K562 (cell line): ENCODE results near the gene GNG7. TPM values are rescaled to one million over a fixed set of nuclear protein-coding genes. Genes with fewer than 3 reads are reported as not detected.

Experiments
- GTF2E2 ChIP-seq: fragments of 200-800 bp; sonication (Bioruptor generic); IDR thresholded peaks from 2 replicates; pipeline ENCODE4 v1.6.1; 2016; ENCODE audit warnings: missing genetic modification characterization, missing compliant biosample characterization
- JUN ChIP-seq, 2 experiments: sonication (generic) in 1 of 2; formaldehyde crosslinking in 1 of 2; IDR thresholded peaks; 2 replicates each; pipeline versions ENCODE4 v1.6.1 to v1.8.0; 2012 to 2022; ENCODE audit warnings: borderline replicate concordance in 2 of 2, mild to moderate bottlenecking in 2 of 2, improper control_type of control experiment in 1 of 2, low read depth in 1 of 2, low read length in 1 of 2, missing genetic modification reagents in 1 of 2
- RBM15 ChIP-seq: fragments of 200-400 bp; formaldehyde crosslinking; IDR thresholded peaks from 2 replicates; pipeline ENCODE4 v1.6.1; 2018; ENCODE audit warnings: mild to moderate bottlenecking, low read length, moderate library complexity; ENCODE audit not compliant: insufficient read depth
- ZBTB7A ChIP-seq: IDR thresholded peaks from 2 replicates; pipeline ENCODE4 v1.6.1; 2011; ENCODE audit warnings: low read depth, mild to moderate bottlenecking, low read length, moderate library complexity, borderline replicate concordance; ENCODE audit not compliant: control insufficient read depth
- ZFPM2 ChIP-seq: fragments of 250-450 bp; sonication (Bioruptor Pico); IDR thresholded peaks from 2 replicates; pipeline ENCODE4 v1.5.1; 2022; ENCODE audit warnings: mild to moderate bottlenecking
- ZNF224 ChIP-seq: sonication (generic); formaldehyde crosslinking; IDR thresholded peaks from 2 replicates; pipeline ENCODE4 v1.8.0; 2022; ENCODE audit warnings: mild to moderate bottlenecking, missing genetic modification reagents
- ZNF253 ChIP-seq: fragments of 250-450 bp; sonication (Bioruptor Pico); conservative IDR thresholded peaks from 2 replicates; pipeline ENCODE4 v1.6.1; 2021; ENCODE audit warnings: mild to moderate bottlenecking
- ZNF3 ChIP-seq: fragments of 250-450 bp; sonication (Bioruptor Pico); IDR thresholded peaks from 2 replicates; pipeline ENCODE4 v1.5.0; 2021; ENCODE audit warnings: mild to moderate bottlenecking, moderate library complexity
- ZNF354B ChIP-seq: fragments of 250-450 bp; sonication (Bioruptor Pico); IDR thresholded peaks from 2 replicates; pipeline ENCODE4 v1.4.0; 2020
- ZNF717 ChIP-seq: fragments of 250-450 bp; sonication (Bioruptor Pico); IDR thresholded peaks from 2 replicates; pipeline ENCODE4 v1.5.0; 2021
- polyA plus RNA-seq, 8 experiments: library from polyadenylated mRNA; depleted of rRNA in 4 of 8; stranded (reverse) in 5 of 8; unstranded in 3 of 8; fragments of >200 nt; fragmentation: Nextera tagmentation in 2 of 8; fragmentation: Illumina TruSeq in 1 of 8; extraction: Ambion mirVana in 2 of 8; extraction: Trizol in 1 of 8; gene quantifications; 2 replicates each; pipeline versions ENCODE4 v1.2.1 to v1.2.3, GENCODE V29; 2011 to 2014; ENCODE audit warnings: inconsistent platforms in 1 of 8, missing spikeins in 1 of 8
- total RNA-seq, 7 experiments: library from RNA; depleted of rRNA in 6 of 7; stranded (reverse); fragments of >200 nt in 6 of 7; fragmentation: Illumina TruSeq in 2 of 7; extraction: Trizol in 2 of 7; gene quantifications; 2 replicates each; pipeline versions ENCODE4 v1.2.1 to v1.2.3, GENCODE V29; 2011 to 2021; ENCODE audit warnings: low replicate concordance in 1 of 7
- TF ChIP-seq, protein P1 (sequence below): sonication (generic); formaldehyde crosslinking; IDR thresholded peaks from 2 replicates; pipeline ENCODE4 v1.8.0; 2022; ENCODE audit warnings: mild to moderate bottlenecking, missing genetic modification reagents
- TF ChIP-seq, protein P2 (sequence below): fragments of 250-450 bp; sonication (Bioruptor Pico); IDR thresholded peaks from 2 replicates; pipeline ENCODE4 v1.4.0; 2020; ENCODE audit warnings: mild to moderate bottlenecking, moderate library complexity
- TF ChIP-seq, protein P3 (sequence below): IDR thresholded peaks from 3 replicates; pipeline ENCODE4 v1.6.1; 2011; ENCODE audit warnings: borderline replicate concordance, mild to moderate bottlenecking; ENCODE audit not compliant: insufficient read length, insufficient read depth
- TF ChIP-seq, protein P4 (sequence below): sonication (generic); IDR thresholded peaks from 2 replicates; pipeline ENCODE4 v1.6.1; 2016
- TF ChIP-seq, protein P5 (sequence below), 2 experiments: fragments of 450-650 bp in 1 of 2; IDR thresholded peaks; 2 replicates each; pipeline ENCODE4 v1.6.1; 2011 to 2017; ENCODE audit warnings: low read depth in 2 of 2, antibody characterized with exemption in 1 of 2, borderline replicate concordance in 1 of 2, low read length in 1 of 2, mild to moderate bottlenecking in 1 of 2, mixed read lengths in 1 of 2; ENCODE audit not compliant: control insufficient read depth in 1 of 2
- TF ChIP-seq, protein P6 (sequence below), 3 experiments: fragments of 200-800 bp in 1 of 3; sonication (Bioruptor generic) in 1 of 3; sonication (generic) in 1 of 3; formaldehyde crosslinking in 1 of 3; IDR thresholded peaks; 2 replicates each; pipeline versions ENCODE4 v1.6.1 to v1.8.0; 2016 to 2022; ENCODE audit warnings: mild to moderate bottlenecking in 2 of 3, missing compliant biosample characterization in 2 of 3, missing genetic modification characterization in 2 of 3, missing genetic modification reagents in 1 of 3

Gene GNG7
- total and polyA plus RNA-seq, 9 of the 15 experiments (the other 6 are each of a cell fraction or from before 2014, with no cell fraction given), result 0.01 to 0.20 (median 0.06) TPM; not detected in 1

DNA sequence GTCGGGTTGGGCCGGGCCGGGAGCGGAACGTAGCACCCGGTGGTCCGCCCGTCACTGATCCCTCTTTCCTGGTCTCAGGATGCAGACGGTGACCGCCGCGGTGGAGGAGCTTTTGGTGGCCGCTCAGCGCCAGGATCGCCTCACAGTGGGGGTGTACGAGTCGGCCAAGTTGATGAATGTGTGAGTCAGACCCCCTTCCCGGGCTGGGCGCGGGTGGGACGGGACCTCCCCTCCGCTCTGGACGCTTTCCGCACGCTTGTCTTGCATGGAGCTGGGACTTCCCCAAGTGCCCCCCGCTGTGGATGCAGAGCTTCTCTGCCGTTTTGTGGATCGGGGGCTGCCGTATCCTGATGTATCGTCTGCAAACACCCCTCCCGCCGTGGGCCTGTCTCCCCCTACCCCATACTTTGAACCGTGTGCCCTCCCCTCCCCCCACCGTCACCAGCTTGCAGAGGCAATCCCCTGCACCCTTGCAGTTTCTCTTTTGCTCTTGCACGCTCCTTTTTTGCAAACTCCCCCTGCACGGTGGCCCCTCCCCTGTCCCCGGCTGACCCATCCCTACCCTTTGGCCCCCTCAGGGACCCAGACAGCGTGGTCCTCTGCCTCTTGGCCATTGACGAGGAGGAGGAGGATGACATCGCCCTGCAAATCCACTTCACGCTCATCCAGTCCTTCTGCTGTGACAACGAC is 225.9 kb downstream of the GNG7 start (continued):
- TF ChIP-seq, protein P1, sequence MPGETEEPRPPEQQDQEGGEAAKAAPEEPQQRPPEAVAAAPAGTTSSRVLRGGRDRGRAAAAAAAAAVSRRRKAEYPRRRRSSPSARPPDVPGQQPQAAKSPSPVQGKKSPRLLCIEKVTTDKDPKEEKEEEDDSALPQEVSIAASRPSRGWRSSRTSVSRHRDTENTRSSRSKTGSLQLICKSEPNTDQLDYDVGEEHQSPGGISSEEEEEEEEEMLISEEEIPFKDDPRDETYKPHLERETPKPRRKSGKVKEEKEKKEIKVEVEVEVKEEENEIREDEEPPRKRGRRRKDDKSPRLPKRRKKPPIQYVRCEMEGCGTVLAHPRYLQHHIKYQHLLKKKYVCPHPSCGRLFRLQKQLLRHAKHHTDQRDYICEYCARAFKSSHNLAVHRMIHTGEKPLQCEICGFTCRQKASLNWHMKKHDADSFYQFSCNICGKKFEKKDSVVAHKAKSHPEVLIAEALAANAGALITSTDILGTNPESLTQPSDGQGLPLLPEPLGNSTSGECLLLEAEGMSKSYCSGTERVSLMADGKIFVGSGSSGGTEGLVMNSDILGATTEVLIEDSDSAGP (CRISPR knock-in tag), result no peak
- TF ChIP-seq JUN (IDR thresholded peaks at IDR 0.05; ENCODE audit: borderline replicate concordance, low read depth, low read length) (no peak), JUN (CRISPR knock-in tag; IDR thresholded peaks at IDR 0.05; ENCODE audit: borderline replicate concordance) (no peak), GTF2E2 (tag) (no peak), ZNF3 (no peak), ZNF253 (no peak), ZFPM2 (CRISPR knock-in tag) (no peak), ZNF717 (CRISPR knock-in tag) (no peak), ZNF224 (CRISPR knock-in tag) (no peak), RBM15 (no peak), ZBTB7A (peak; percentile 61; the same call in 1 of the 2 replicates), ZNF354B (CRISPR knock-in tag) (no peak)
- TF ChIP-seq, protein P2, sequence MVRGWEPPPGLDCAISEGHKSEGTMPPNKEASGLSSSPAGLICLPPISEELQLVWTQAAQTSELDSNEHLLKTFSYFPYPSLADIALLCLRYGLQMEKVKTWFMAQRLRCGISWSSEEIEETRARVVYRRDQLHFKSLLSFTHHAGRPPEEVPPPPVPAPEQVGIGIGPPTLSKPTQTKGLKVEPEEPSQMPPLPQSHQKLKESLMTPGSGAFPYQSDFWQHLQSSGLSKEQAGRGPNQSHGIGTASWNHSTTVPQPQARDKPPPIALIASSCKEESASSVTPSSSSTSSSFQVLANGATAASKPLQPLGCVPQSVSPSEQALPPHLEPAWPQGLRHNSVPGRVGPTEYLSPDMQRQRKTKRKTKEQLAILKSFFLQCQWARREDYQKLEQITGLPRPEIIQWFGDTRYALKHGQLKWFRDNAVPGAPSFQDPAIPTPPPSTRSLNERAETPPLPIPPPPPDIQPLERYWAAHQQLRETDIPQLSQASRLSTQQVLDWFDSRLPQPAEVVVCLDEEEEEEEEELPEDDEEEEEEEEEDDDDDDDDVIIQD, result no peak
- TF ChIP-seq, protein P3, sequence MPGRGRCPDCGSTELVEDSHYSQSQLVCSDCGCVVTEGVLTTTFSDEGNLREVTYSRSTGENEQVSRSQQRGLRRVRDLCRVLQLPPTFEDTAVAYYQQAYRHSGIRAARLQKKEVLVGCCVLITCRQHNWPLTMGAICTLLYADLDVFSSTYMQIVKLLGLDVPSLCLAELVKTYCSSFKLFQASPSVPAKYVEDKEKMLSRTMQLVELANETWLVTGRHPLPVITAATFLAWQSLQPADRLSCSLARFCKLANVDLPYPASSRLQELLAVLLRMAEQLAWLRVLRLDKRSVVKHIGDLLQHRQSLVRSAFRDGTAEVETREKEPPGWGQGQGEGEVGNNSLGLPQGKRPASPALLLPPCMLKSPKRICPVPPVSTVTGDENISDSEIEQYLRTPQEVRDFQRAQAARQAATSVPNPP, result no peak
- TF ChIP-seq, protein P4, sequence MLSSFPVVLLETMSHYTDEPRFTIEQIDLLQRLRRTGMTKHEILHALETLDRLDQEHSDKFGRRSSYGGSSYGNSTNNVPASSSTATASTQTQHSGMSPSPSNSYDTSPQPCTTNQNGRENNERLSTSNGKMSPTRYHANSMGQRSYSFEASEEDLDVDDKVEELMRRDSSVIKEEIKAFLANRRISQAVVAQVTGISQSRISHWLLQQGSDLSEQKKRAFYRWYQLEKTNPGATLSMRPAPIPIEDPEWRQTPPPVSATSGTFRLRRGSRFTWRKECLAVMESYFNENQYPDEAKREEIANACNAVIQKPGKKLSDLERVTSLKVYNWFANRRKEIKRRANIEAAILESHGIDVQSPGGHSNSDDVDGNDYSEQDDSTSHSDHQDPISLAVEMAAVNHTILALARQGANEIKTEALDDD, result no peak
- TF ChIP-seq, protein P5, sequence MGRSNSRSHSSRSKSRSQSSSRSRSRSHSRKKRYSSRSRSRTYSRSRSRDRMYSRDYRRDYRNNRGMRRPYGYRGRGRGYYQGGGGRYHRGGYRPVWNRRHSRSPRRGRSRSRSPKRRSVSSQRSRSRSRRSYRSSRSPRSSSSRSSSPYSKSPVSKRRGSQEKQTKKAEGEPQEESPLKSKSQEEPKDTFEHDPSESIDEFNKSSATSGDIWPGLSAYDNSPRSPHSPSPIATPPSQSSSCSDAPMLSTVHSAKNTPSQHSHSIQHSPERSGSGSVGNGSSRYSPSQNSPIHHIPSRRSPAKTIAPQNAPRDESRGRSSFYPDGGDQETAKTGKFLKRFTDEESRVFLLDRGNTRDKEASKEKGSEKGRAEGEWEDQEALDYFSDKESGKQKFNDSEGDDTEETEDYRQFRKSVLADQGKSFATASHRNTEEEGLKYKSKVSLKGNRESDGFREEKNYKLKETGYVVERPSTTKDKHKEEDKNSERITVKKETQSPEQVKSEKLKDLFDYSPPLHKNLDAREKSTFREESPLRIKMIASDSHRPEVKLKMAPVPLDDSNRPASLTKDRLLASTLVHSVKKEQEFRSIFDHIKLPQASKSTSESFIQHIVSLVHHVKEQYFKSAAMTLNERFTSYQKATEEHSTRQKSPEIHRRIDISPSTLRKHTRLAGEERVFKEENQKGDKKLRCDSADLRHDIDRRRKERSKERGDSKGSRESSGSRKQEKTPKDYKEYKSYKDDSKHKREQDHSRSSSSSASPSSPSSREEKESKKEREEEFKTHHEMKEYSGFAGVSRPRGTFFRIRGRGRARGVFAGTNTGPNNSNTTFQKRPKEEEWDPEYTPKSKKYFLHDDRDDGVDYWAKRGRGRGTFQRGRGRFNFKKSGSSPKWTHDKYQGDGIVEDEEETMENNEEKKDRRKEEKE (IDR thresholded peaks at IDR 0.05; ENCODE audit: borderline replicate concordance in 1 of 2, control insufficient read depth in 1 of 2, low read depth in 2 of 2, low read length in 1 of 2), result no peak
- TF ChIP-seq, protein P6, sequence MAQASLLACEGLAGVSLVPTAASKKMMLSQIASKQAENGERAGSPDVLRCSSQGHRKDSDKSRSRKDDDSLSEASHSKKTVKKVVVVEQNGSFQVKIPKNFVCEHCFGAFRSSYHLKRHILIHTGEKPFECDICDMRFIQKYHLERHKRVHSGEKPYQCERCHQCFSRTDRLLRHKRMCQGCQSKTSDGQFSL (CRISPR knock-in tag; IDR thresholded peaks at IDR 0.05), result no peak
- TF ChIP-seq, protein P6 (tag; IDR thresholded peaks at IDR 0.05), result no peak
